Measurements from ENCODE around the gene COL26A1.
"Not testable (repeated sequence)": the region's sequence is repeated elsewhere in the genome, so short reads cannot be mapped to it uniquely, and the experiment has no call there.

Gene COL26A1

DNA sequence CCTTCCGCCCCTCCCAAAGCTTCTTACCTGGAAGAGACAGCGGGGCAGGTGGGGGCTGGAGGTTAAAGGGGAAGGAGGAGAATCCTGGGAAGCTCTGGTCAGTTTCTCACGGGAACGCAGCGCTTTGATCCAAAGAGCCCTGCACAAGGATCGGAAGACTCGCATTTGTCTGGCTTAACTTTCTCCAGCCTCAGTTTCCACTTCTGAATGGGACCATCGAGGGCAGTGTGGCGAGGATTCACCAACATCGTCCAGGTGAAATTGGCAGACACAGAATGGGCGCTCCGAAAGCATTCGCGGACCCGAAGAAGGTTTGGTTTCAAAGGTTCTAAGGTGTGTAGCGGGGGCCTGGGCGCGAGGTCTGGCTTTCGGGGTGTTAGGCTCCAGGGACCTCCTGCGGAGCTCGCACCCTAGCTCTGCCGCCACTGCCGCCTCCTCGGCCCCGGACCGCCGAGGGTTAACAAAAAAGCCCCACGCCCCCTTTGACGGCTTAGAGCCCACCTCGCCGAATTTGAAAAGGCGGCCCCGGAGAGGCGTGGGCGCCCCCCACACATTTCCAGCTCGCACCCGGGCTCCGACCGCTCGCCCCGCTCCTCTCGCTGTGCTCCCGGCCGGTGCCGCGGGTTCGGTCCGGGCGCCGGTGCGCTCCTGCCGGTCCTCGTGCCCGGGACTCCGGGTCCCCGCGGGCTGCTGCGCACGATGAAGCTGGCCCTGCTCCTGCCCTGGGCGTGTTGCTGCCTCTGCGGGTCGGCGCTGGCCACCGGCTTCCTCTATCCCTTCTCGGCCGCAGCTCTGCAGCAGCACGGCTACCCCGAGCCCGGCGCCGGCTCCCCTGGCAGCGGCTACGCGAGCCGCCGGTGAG is at the start of gene COL26A1:
TSS of gene COL26A1 (plus strand) at position 542 of the 862 bp plus-strand sequence. CDS start at position 700, 158 bp downstream.
- peak; percentile 24 for DNase-seq

DNA sequence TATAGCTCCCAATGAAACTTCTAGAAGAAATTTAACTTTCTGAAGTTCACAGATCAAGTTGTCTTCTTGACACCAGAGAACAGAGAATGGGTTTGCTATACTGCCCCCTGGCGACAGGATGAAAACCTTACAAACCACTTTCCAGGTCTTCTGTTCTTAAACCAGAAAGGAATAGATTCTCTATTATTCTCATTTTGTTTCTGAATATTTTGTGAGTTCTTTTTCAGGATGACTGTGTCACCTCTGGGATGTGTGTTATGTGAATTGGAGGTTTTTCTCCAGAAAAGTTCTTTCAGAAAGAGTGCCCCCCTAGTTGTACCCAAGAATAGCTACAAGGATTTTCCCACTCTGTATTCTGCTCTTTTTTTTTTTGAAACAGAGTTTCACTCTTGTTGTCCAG is 47.3 kb upstream of the COL26A1 start:
- no peak for DNase-seq

DNA sequence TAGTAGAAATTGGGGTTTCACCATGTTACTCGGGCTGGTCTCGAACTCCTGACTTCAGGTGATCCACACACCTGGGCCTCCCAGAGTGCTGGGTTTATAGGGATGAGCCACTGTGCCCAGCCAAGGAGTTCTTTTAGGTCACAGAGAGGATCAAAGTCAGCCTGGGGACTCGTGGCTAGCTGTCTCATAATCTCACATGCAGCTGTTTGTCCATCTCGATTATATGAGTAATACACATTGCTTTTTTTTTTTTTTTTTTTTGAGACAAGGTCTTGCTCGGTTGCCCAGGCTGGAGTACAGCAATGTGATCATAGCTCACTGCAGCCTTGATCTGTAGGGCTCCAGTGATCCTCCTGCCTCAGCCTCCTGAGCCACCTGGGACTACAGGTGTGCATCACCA is 43.3 kb upstream of the COL26A1 start:
- no peak for DNase-seq

- DNase-seq = peak; percentile 81
Observed at GRCh38 chr7:101321491-101322401, 40.9 kb upstream of the COL26A1 start, which contains the start of gene IFT22. IFT22 (minus strand) TSS chr7:101321812; CDS start chr7:101321709, 103 bp downstream.

- no peak for DNase-seq
Observed at GRCh38 chr7:101328159-101328558, 34.5 kb upstream of the COL26A1 start.

GRCh38 chr7:101330011-101330484 is 32.6 kb upstream of the COL26A1 start:
- no peak for DNase-seq

- no peak for DNase-seq
Observed at GRCh38 chr7:101332026-101332425, 30.6 kb upstream of the COL26A1 start.

GRCh38 chr7:101333912-101334311 is 28.8 kb upstream of the COL26A1 start:
- no peak for DNase-seq

GRCh38 chr7:101340379-101340778 is 22.3 kb upstream of the COL26A1 start:
- DNase-seq = no peak

DNA sequence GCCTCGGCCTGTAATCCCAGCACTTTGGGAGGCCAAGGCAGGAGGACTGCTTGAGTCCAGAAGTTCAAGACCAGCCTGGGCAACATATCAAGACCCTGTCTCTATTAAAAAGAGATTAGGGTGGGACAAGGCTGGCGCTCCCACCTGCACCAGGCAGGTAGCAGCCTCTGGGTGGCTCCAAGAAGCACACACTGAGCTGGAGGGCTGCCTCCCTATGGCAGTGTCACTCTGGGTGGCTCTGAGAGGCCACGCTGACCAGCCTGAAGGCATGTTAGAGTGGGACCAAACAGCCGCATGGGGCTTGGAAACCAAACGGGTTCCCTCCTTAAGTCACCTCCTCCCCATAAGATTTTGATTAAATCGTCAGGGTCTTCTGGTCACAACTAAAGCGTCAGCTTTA is 19.8 kb upstream of the COL26A1 start:
- DNase-seq = no peak

GRCh38 chr7:101347477-101347876 is 15.2 kb upstream of the COL26A1 start:
- DNase-seq = no peak

DNA sequence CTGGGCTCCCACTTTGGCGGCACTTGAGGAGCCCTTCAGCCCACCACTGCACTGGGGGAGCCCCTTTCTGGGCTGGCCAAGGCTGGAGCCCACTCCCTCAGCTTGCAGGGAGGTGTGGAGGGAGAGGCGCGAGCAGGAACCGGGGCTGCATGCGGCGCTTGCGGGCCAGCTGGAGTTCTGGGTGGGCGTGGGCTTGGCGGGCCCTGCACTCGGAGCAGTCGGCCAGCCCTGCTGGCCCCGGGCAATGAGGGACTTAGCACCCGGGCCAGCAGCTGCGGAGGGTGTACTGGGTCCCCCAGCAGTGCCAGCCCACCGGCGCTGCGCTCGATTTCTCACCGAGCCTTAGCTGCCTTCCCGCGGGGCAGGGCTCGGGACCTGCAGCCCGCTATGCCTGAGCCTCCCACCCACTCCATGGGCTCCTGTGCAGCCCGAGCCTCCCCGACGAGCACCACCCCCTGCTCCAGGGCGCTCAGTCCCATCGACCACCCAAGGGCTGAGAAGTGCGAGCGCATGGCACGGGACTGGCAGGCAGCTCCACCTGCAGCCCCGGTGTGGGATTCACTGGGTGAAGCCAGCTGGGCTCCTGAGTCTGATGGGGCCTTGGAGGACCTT is 14.1 kb upstream of the COL26A1 start:
- DNase-seq = not testable (repeated sequence)

- DNase-seq = peak; percentile 22
Observed at GRCh38 chr7:101349300-101349699, 13.4 kb upstream of the COL26A1 start.

- no peak for DNase-seq
Observed at GRCh38 chr7:101352920-101353308, 9.8 kb upstream of the COL26A1 start.

DNA sequence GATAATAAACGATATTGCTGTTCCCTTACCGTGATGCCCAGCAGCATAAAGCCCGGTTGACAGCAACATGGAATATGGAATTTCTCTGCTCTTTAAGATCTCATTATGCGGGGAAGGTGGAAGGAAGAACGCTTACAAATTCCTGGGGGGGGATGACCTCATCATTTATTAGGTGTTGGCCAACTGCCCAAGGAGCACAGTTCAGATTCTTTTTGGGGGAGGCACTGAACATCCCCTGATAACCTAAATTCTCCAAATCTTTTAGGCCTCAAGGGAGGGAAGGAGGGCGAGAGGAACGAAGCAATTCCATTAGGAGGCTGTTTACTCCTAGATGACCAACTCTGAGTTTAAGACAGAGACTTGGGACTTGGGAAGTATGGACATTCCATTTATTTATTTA is 5.2 kb upstream of the COL26A1 start:
- DNase-seq = no peak

GRCh38 chr7:101363196-101363733 is 590 bp downstream of the COL26A1 start:
- DNase-seq = no peak

DNA sequence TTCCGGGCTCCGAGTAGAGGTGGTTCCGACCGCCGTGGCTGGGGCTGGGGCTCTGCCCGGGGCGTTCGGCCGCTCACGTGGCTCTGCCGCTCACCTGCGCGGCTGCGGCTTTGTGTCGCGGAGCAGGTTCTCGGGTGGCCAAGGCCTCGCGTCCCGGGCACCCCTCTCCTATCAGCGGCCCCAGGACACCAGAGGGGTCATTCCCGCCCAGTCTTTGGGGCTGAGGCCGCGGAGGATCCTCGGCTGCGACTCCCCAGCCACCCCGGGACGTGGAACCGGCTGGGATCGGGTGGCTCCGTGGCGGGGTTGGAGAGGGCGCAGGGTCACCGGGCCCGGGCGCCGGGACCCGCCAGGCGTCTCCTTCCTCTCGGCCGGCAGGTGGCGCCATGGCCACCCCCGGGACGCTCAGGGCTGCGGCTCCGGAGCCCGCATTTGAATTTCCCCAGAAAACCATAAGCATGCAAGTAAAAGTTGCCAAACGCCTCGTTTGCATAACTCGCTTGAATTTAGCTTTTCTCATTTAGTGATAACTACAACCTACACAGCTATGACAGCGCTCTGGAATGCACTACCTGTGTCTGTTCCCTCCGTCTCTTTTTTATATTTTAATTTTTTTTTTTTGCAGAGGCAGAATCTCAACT is 1.2 kb downstream of the COL26A1 start:
- peak; percentile 82 for DNase-seq

- DNase-seq = no peak
Observed at GRCh38 chr7:101365956-101366355, 3.3 kb downstream of the COL26A1 start.

GRCh38 chr7:101367676-101368075 is 5.0 kb downstream of the COL26A1 start:
- no peak for DNase-seq

DNA sequence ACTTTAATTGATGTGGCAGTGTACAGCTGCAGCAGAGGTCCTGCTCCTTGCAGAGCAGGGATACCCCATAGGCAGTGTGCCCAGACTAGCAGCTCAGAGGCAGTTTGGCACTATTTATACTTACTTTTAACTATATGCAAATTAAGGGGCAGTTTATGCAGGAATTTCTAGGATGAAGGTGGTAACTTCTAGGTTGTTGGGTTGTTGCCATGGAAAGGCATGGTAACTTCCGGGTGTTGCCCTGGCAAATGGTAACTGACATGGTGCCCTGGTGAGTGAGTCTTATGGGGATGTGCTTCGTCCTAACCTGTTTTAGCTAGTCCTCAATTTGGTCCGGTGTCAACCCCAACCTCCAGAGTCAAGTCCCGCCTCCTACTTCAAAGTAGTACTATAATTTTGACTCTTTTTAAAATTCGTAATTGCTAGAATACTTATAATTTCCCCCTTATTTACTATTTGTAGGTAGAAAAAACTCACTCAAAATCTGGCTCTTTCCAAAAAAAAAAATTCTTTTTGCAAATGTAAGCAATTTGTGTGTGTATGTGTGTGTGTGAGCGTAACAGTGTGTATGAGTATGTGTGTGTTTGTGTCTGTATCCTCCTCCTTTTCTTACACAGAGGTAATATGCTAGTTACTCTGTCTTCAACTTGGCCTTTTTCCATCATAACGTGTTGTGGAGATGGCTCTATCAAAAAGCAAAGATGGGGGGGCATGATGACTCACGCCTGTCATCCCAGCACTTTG is 5.9 kb downstream of the COL26A1 start:
- no peak for DNase-seq

DNA sequence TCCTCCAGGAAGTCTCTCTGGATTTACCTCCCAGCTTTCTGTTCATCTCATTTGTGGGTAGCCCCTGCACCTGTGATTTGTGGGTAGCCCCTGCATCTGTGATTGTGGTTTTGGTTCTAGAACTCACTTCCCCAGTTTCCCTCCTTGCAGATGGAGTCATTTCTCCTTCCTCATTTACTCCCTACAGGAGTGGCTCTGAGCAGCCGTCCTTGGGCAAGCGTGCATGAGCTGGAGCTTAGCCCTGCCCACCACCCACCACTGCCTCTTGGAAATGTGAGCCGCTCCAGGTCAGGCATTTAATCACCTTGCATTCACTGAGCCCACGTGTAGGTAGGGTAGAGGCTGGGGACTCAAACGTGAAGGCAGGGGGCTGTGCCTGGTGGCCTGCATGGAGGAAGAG is 8.2 kb downstream of the COL26A1 start:
- no peak for DNase-seq

All from NCI-H526 treated with DMSO at 0.1 percent for 48 hours (cell line).